HG02588 (cell line): ENCODE measurements around the gene CAMSAP2.

Source experiments
- ATAC-seq: cut with Tn5 transposase; IDR thresholded peaks from one replicate; pipeline ENCODE4 v1.9.1; 2021; ENCODE audit warnings: mild to moderate bottlenecking, moderate library complexity; ENCODE audit not compliant: unreplicated experiment

CAMSAP2 gene

GRCh38 chr1:200895801-200896530 is 157.3 kb downstream of the CAMSAP2 start:
- ATAC-seq = peak; percentile 33

GRCh38 chr1:200896531-200897196 is 158.0 kb downstream of the CAMSAP2 start:
- ATAC-seq = no peak

- ATAC-seq = no peak
Observed at GRCh38 chr1:200897259-200897658, 158.6 kb downstream of the CAMSAP2 start.

GRCh38 chr1:200899015-200899386 is 160.3 kb downstream of the CAMSAP2 start:
- no peak for ATAC-seq

GRCh38 chr1:200899451-200899915 is 160.8 kb downstream of the CAMSAP2 start:
- ATAC-seq = no peak

- ATAC-seq = no peak
Observed at GRCh38 chr1:200899954-200900867, 161.5 kb downstream of the CAMSAP2 start.

- no peak for ATAC-seq
Observed at GRCh38 chr1:200900877-200901276, 162.2 kb downstream of the CAMSAP2 start.

- ATAC-seq = no peak
Observed at GRCh38 chr1:200901350-200901749, 162.7 kb downstream of the CAMSAP2 start.

GRCh38 chr1:200901796-200902444 is 163.2 kb downstream of the CAMSAP2 start:
- no peak for ATAC-seq

GRCh38 chr1:200903793-200904192 is 165.1 kb downstream of the CAMSAP2 start:
- ATAC-seq = no peak

GRCh38 chr1:200904772-200905171 is 166.1 kb downstream of the CAMSAP2 start:
- no peak for ATAC-seq

- peak; percentile 52 for ATAC-seq
Observed at GRCh38 chr1:200905411-200906052, 166.8 kb downstream of the CAMSAP2 start.

GRCh38 chr1:200906491-200906890 is 167.8 kb downstream of the CAMSAP2 start:
- ATAC-seq = no peak

GRCh38 chr1:200907611-200908097 is 169.0 kb downstream of the CAMSAP2 start:
- peak; percentile 60 for ATAC-seq

GRCh38 chr1:200908191-200908868 is 169.6 kb downstream of the CAMSAP2 start:
- no peak for ATAC-seq

- ATAC-seq = no peak
Observed at GRCh38 chr1:200909071-200909470, 170.4 kb downstream of the CAMSAP2 start.

- no peak for ATAC-seq
Observed at GRCh38 chr1:200909757-200910239, 171.1 kb downstream of the CAMSAP2 start.
